Stimulated activated CD4-positive, alpha-beta T cell treated with anti-CD3 and anti-CD28 coated beads, Interleukin-15, amount 100 ng/mL, for 24 hours (primary cell): ENCODE results near the gene JMJD8.
A peak's percentile ranks its signal among the peaks of the same experiment; 100 is the strongest.

Source experiments
- DNase-seq: peaks from one replicate; pipeline ENCODE4 v3.0.0-alpha.2; 2020

The JMJD8 gene

GRCh38 chr16:687499-687898, 3.4 kb upstream of the JMJD8 start:
- no peak for DNase-seq

- no peak for DNase-seq
Observed at GRCh38 chr16:686459-687260, 2.5 kb upstream of the JMJD8 start.

- DNase-seq = no peak
Observed at GRCh38 chr16:685967-686366, 1.8 kb upstream of the JMJD8 start.

DNA sequence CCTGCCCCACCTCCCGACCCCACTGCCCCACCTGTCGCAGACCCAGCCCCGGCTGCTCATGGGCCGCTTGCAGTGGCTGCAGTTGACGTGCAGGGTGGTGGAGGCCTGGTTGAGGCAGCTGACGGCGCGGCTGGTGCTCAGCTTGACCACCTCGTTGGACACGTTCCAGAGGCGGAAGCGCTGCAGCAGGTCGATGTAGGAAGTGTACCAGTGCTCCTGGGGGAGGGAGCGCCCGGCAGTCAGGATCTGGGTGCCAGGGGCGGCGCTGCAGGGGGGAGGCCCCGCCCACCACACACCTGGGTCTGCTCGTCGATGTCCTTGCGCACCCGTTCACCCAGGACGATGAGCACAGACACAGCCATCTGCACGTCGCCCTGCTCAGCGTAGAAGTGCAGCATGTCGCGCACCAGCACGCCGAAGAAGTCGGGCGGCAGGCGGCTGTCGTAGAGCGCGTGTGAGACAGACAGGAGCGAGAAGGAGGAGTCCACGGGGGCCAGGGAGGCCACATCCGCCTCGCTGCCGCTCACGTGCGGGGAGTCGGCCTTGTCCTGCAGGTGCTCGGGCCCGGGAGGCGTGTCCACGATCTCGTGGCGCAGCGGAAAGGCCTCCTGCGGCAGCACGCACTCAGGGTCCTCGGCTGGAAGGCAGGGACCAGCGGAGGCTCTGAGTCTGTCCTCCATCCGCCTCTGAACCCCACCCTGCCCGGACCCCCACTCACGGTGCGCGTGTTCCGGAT, 995 bp upstream of the JMJD8 start:
- no peak for DNase-seq

DNA sequence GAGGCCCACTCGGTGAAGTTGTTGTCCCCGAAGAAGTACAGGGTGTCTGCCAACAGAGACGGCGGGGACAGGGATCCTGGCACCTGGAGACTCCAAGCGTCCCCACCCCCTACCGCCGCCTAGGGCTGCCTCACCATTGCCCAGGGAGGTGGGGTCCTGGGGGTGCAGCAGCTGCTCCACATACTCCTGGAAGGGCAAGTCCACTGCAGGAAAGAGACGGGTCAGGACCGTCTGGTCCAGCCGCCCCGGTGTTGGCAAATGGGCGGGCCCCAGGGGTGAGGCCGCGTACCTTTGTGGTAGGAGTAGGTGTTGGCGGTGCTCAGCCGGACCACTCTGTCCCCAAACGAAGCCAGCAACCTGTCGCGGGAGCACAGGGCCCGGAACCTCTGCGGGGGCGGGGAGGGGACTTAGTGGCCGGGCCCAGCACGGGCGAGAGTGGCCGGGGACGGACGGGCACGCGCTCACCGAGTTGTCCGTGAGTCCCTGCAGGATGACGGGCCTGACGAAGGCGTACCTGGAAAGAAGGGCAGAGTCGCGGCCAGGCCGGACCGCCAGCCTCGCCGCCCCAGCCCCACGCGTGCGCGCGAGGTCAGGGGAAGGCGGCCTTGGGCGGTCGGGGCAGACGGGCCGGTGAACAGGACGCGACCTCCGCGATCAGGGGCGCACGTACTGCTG, 601 bp downstream of the JMJD8 start:
- peak; percentile 45 for DNase-seq

GRCh38 chr16:682493-683395, 1.4 kb downstream of the JMJD8 start:
- DNase-seq = no peak

- DNase-seq = no peak
Observed at GRCh38 chr16:681746-682427, 2.2 kb downstream of the JMJD8 start.

- DNase-seq = peak; percentile 38
Observed at GRCh38 chr16:680967-681745, 3.0 kb downstream of the JMJD8 start.

DNA sequence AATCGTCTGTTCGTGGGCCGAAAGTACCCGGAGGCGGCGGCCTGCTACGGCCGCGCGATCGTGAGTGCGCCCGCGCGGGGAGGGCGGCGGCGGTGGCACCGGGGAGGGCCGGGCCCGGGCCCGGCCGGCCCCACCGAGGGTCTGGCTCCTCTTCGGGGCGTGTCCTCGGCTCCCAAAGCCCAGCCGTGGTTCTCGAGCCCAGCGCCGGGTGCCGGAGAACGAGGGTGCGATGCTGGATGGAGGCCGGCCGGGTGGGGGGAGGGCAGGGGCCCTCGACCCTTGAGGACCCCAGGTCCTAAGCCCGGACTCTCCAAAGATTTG, 3.5 kb downstream of the JMJD8 start:
- DNase-seq = no peak

- peak; percentile 94 for DNase-seq
Observed at GRCh38 chr16:679814-680624, 4.1 kb downstream of the JMJD8 start, which contains the start of gene STUB1. Gene STUB1 (plus strand): TSS chr16:680410. CDS start chr16:680526, 116 bp downstream.

DNA sequence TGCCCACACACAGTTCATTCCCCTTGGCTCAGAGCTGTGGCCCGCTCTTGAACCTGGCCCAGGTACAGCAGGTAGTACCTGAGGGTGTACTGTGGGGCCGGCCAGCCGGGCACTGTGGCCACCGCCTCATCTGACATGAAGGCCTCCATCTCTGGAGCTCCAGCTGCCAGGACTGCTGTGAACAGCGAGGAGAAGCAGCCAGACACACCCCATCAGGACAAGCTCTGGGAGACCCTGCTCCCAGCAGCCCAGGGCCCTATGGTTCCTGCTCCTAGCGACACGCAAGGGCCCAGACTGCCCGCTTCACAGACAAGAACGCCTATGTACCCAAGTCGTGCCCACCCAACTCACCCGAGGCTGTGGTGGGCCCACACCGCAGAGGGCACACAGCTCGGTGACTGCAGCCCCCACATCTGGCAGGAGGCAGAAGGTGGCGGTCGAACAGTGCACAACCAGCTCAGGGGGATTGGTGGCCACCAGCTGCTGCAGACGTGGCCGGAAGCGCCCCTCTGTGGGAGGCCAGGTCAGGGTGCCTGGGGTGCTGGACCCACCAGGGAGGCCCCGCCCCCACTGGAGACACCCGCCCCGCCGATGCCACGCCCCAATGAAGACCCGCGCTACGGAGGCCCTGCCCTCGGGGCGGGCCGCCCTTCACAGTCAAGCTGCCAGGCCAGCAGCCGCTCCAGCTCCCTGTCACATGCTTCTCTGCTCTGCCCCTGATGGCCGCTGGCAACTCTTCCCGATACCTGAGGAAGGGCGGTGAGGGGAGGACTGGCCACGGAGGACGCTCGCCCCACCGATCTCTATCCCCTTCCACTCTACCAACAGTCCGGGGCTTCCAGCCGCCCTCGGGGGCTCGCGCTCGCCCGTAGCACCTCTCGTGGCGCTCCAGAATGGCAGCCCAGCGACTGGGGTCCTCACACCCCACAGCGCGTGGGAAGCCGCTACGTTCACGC, 5.0 kb downstream of the JMJD8 start:
- DNase-seq = peak; percentile 70

GRCh38 chr16:678209-678857, 5.8 kb downstream of the JMJD8 start:
- no peak for DNase-seq

DNA sequence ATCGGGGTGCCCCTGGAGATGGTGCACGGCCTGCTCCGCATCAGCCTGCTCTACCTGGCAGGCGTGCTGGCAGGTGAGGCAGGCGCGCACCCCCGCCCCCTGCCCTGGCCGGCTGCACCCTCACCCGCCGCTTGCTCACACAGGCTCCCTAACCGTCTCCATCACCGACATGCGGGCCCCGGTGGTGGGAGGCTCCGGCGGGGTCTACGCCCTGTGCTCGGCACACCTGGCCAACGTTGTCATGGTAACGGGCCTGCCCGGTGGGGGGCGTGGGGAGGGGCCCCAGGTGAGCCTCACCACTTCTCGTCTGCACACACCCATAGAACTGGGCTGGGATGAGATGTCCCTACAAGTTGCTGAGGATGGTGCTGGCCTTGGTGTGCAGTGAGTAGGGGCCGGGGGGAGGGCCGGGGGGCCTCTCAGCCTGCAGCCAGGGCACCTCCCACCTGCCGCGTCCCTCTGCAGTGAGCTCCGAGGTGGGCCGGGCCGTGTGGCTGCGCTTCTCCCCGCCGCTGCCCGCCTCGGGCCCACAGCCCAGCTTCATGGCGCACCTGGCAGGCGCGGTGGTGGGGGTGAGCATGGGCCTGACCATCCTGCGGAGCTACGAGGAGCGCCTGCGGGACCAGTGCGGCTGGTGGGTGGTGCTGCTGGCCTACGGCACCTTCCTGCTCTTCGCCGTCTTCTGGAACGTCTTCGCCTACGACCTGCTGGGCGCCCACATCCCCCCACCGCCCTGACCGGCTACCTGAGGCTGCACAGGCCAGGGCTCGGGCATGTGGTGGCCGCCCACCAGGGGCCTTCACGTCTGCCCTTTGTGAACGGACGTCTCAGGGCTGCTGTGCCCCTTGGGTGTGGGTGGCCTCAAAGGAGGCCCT, 6.6 kb downstream of the JMJD8 start:
- DNase-seq = no peak

DNA sequence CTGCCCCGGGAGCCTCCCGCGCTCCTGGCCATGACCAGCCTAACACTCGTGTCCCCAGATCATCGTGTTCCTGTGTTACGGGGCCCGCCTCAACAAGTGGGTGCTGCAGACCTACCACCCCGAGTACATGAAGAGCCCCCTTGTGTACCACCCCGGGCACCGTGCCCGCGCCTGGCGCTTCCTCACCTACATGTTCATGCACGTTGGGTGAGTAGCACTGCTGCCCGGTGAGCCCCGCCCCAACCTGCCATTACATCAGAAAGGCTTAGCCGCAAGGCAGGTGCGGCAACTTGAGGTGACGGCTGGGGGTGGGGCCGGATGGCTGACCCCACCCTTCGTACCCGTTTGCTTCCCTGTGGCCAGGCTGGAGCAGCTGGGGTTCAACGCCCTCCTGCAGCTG, 7.2 kb downstream of the JMJD8 start:
- no peak for DNase-seq

DNA sequence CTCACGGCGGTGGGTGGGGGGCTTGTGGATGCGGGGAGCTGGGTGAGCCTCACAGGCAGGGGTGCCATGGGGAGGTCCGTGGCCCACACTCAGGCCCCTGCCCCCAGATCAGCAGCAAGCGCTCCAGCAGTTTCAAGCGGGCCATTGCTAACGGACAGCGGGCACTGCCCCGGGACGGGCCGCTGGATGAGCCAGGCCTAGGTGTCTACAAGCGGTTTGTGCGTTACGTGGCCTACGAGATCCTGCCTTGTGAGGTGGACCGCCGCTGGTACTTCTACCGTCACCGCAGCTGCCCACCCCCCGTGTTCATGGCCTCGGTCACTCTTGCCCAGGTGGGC, 7.6 kb downstream of the JMJD8 start:
- no peak for DNase-seq

- DNase-seq = no peak
Observed at GRCh38 chr16:675884-676564, 8.1 kb downstream of the JMJD8 start.
